ENCODE data around the gene NEUROG2. TPM values are rescaled to one million over a fixed set of nuclear protein-coding genes. Genes with fewer than 3 reads are reported as not detected.

The NEUROG2 gene
- total RNA-seq, 1 experiment from 2014 or later, result not detected

- DNase-seq (ENCODE audit: low spot score), result no peak
- Histone ChIP-seq H3K36me3 (ENCODE audit: insufficient read depth, low read length, poor library complexity, severe bottlenecking) (no peaks in the 10 kb centered on the region), H3K4me3 (ENCODE audit: low read depth, low read length, poor library complexity, severe bottlenecking) (peak overlapping the region; percentile 36), H3K27me3 (replicated peaks; ENCODE audit: insufficient read depth, low read depth, low read length, poor library complexity) (peaks cover 79% of the 10 kb centered on the region), H3K4me1 (ENCODE audit: insufficient read depth, low read length, poor library complexity, severe bottlenecking) (peaks cover 10% of the 10 kb centered on the region), H3K27ac (ENCODE audit: low read depth, low read length, poor library complexity, severe bottlenecking) (no peak overlapping the region), H3K9me3 (ENCODE audit: low read depth, low read length, poor library complexity, severe bottlenecking) (no peaks in the 10 kb centered on the region)
- ChIA-PET POLR2A (ENCODE audit: low non-redundant PET) (no interaction called here), CTCF (no interaction called here)
- no TSS peak for BruUV-seq (replicated peaks)
- no peak for TF ChIP-seq CTCF (conservative IDR thresholded peaks at IDR 0.05; ENCODE audit: low read depth, low read length)
- TF ChIP-seq EZH2 (IDR thresholded peaks at IDR 0.05; ENCODE audit: borderline replicate concordance, low read depth, low read length, poor library complexity, severe bottlenecking), result peak; percentile 22
- intact Hi-C loops (cut with micrococcal nuclease; ENCODE audit: unreplicated experiment), result no loop called here
These were observed 6.5 kb downstream of the NEUROG2 start for GRCh38 chr4:112509243-112510141.

- Histone ChIP-seq H3K27me3 (replicated peaks; ENCODE audit: insufficient read depth, low read depth, low read length, poor library complexity) (peaks cover 78% of the 10 kb centered on the region), H3K9me3 (ENCODE audit: low read depth, low read length, poor library complexity, severe bottlenecking) (no peaks in the 10 kb centered on the region), H3K4me1 (ENCODE audit: insufficient read depth, low read length, poor library complexity, severe bottlenecking) (peaks cover 6% of the 10 kb centered on the region), H3K4me3 (ENCODE audit: low read depth, low read length, poor library complexity, severe bottlenecking) (no peak overlapping the region), H3K36me3 (ENCODE audit: insufficient read depth, low read length, poor library complexity, severe bottlenecking) (no peaks in the 10 kb centered on the region), H3K27ac (ENCODE audit: low read depth, low read length, poor library complexity, severe bottlenecking) (no peak overlapping the region)
- POLR2A ChIA-PET (ENCODE audit: low non-redundant PET), result no interaction called here
- intact Hi-C loops (cut with micrococcal nuclease; ENCODE audit: unreplicated experiment), result no loop called here
- CTCF ChIA-PET, result no interaction called here
- DNase-seq (ENCODE audit: low spot score), result no peak
- BruUV-seq (replicated peaks), result no TSS peak
- no peak for TF ChIP-seq EZH2 (IDR thresholded peaks at IDR 0.05; ENCODE audit: borderline replicate concordance, low read depth, low read length, poor library complexity, severe bottlenecking)
- no peak for TF ChIP-seq CTCF (conservative IDR thresholded peaks at IDR 0.05; ENCODE audit: low read depth, low read length)
These were observed 7.6 kb downstream of the NEUROG2 start for GRCh38 chr4:112508356-112508755.

- H3K27me3 ChIP-seq (replicated peaks; ENCODE audit: insufficient read depth, low read depth, low read length, poor library complexity), result peaks cover 60% of the 10 kb centered on the region
- TF ChIP-seq EZH2 (IDR thresholded peaks at IDR 0.05; ENCODE audit: borderline replicate concordance, low read depth, low read length, poor library complexity, severe bottlenecking) (no peak), CTCF (conservative IDR thresholded peaks at IDR 0.05; ENCODE audit: low read depth, low read length) (no peak)
- no peaks in the 10 kb centered on the region for H3K4me1 ChIP-seq (ENCODE audit: insufficient read depth, low read length, poor library complexity, severe bottlenecking)
- intact Hi-C loops (cut with micrococcal nuclease; ENCODE audit: unreplicated experiment), result no loop called here
- no peaks in the 10 kb centered on the region for H3K9me3 ChIP-seq (ENCODE audit: low read depth, low read length, poor library complexity, severe bottlenecking)
- BruUV-seq (replicated peaks), result no TSS peak
- no peak overlapping the region for H3K4me3 ChIP-seq (ENCODE audit: low read depth, low read length, poor library complexity, severe bottlenecking)
- H3K36me3 ChIP-seq (ENCODE audit: insufficient read depth, low read length, poor library complexity, severe bottlenecking), result no peaks in the 10 kb centered on the region
- POLR2A ChIA-PET (ENCODE audit: low non-redundant PET), result no interaction called here
- CTCF ChIA-PET, result no interaction called here
- no peak for DNase-seq (ENCODE audit: low spot score)
- H3K27ac ChIP-seq (ENCODE audit: low read depth, low read length, poor library complexity, severe bottlenecking), result no peak overlapping the region
These were observed 11.2 kb downstream of the NEUROG2 start for GRCh38 chr4:112504807-112505206.
